HCT116 (cell line): ENCODE results near the gene ALDH1A2. TPM values are rescaled to one million over a fixed set of nuclear protein-coding genes. Genes with fewer than 3 reads are reported as not detected.

Source experiments
- ATAC-seq: fragments of 200-7000 bp; cut with Tn5 transposase; 2 replicates; pipeline ENCODE4 v1.9.1; 2020; ENCODE audit warnings: mild to moderate bottlenecking, moderate library complexity
- BruUV-seq: library from RNA; stranded (reverse); fragments of 400-500 nt; replicated peaks from 2 replicates; lab custom pipeline; 2021; lab: Mats Ljungman, UMichigan
- CTCF ChIA-PET: fragments of 300-600 bp; sonication (Branson Sonifier 250); formaldehyde crosslinking; loops from one replicate; lab custom pipeline; 2021; ENCODE audit warnings: antibody characterized with exemption; lab: Charles Lee
- POLR2A ChIA-PET: fragments of 300-600, 350-600 bp; sonication (Branson Sonifier 250); formaldehyde crosslinking; loops from one replicate; lab custom pipeline; 2021; ENCODE audit warnings: antibody characterized with exemption; lab: Charles Lee
- RAD21 ChIA-PET, 2 experiments: fragments of 300-600 bp; sonication (Branson Sonifier 250); formaldehyde crosslinking; loops; one replicate each; lab custom pipeline; 2023; ENCODE audit warnings: low total read pairs in 2 of 2; ENCODE audit not compliant: uncharacterized antibody in 2 of 2, unreplicated experiment in 2 of 2, low non-redundant PET in 1 of 2; lab: Charles Lee
- DNase-seq: peaks from one replicate; pipeline ENCODE4 v3.0.0-alpha.2; 2010; ENCODE audit warnings: low read depth, low spot score
- H2AFZ ChIP-seq: fragments of 200-600 bp; shearing (Covaris generic), sonication (generic); 2 replicates; pipeline ENCODE4 v1.6.1; 2017; ENCODE audit warnings: low read depth, mixed run types, mixed read lengths, antibody characterized with exemption, low read length; ENCODE audit not compliant: poor library complexity, severe bottlenecking
- H3K27ac ChIP-seq: 2 replicates; pipeline ENCODE4 v1.5.1; 2012; ENCODE audit warnings: low read depth, low read length
- H3K27me3 ChIP-seq: fragments of 200-600 bp; sonication (generic); 2 replicates; pipeline ENCODE4 v1.6.1; 2016; ENCODE audit warnings: mixed run types, low read length, mixed read lengths; ENCODE audit not compliant: insufficient read depth
- H3K36me3 ChIP-seq, 2 experiments: fragments of 200-500 bp in 1 of 2; fragments of 200-600 bp in 1 of 2; sonication (Bioruptor generic) in 1 of 2; sonication (generic) in 1 of 2; 2 replicates each; pipeline versions ENCODE4 v1.5.1 to v1.6.1; 2014 to 2016; ENCODE audit warnings: low read length in 2 of 2, inconsistent platforms in 1 of 2, mixed read lengths in 1 of 2, mixed run types in 1 of 2; ENCODE audit not compliant: insufficient read depth in 2 of 2, control insufficient read depth in 1 of 2
- H3K4me1 ChIP-seq, 2 experiments: fragments of 200-600 bp in 1 of 2; sonication (generic) in 1 of 2; 2 replicates each; pipeline versions ENCODE4 v1.5.1 to v1.6.1; 2012 to 2017; ENCODE audit warnings: low read length in 2 of 2, inconsistent platforms in 1 of 2, mild to moderate bottlenecking in 1 of 2, mixed read lengths in 1 of 2, mixed run types in 1 of 2, moderate library complexity in 1 of 2; ENCODE audit not compliant: insufficient read depth in 2 of 2, control insufficient read depth in 1 of 2
- H3K4me2 ChIP-seq: fragments of 200-600 bp; sonication (generic); 2 replicates; pipeline ENCODE4 v1.6.1; 2017; ENCODE audit warnings: mixed run types, low read length, mixed read lengths
- H3K4me3 ChIP-seq, 2 experiments: fragments of 200-600 bp in 1 of 2; sonication (generic) in 1 of 2; replicated peaks in 1 of 2; 2 replicates each; pipeline ENCODE4 v1.5.1; 2011 to 2016; ENCODE audit warnings: low read length in 2 of 2, control low read depth in 1 of 2, low read depth in 1 of 2, mild to moderate bottlenecking in 1 of 2, mixed read lengths in 1 of 2, mixed run types in 1 of 2
- H3K79me2 ChIP-seq: fragments of 200-600 bp; sonication (generic); 2 replicates; pipeline ENCODE4 v1.6.1; 2017; ENCODE audit warnings: mild to moderate bottlenecking, mixed run types, low read length, moderate library complexity, mixed read lengths; ENCODE audit not compliant: insufficient read depth
- H3K9ac ChIP-seq: fragments of 200-600 bp; sonication (generic); 2 replicates; pipeline ENCODE4 v1.6.1; 2016; ENCODE audit warnings: low read length, mixed read lengths
- H3K9me2 ChIP-seq: fragments of 200-600 bp; sonication (generic), shearing (Covaris generic); 2 replicates; pipeline ENCODE4 v1.6.1; 2017; ENCODE audit warnings: mixed run types, mild to moderate bottlenecking, moderate library complexity; ENCODE audit not compliant: insufficient read depth
- H3K9me3 ChIP-seq, 2 experiments: fragments of 200-500 bp in 1 of 2; fragments of 200-600 bp in 1 of 2; sonication (Bioruptor generic) in 1 of 2; sonication (generic) in 1 of 2; 2 replicates each; pipeline ENCODE4 v1.6.1; 2014 to 2017; ENCODE audit warnings: low read length in 2 of 2, mixed read lengths in 2 of 2, inconsistent platforms in 1 of 2, low read depth in 1 of 2, mild to moderate bottlenecking in 1 of 2, mixed run types in 1 of 2, moderate library complexity in 1 of 2; ENCODE audit not compliant: control insufficient read depth in 1 of 2, insufficient read depth in 1 of 2
- H4K20me1 ChIP-seq: fragments of 200-600 bp; sonication (generic), shearing (Covaris generic); 2 replicates; pipeline ENCODE4 v1.6.1; 2017; ENCODE audit warnings: mixed run types, mild to moderate bottlenecking, moderate library complexity; ENCODE audit not compliant: insufficient read depth
- ATF3 ChIP-seq: IDR thresholded peaks from 2 replicates; pipeline ENCODE4 v1.6.1; 2012
- EGR1 ChIP-seq: IDR thresholded peaks from 2 replicates; pipeline ENCODE4 v1.6.1; 2012; ENCODE audit warnings: low read depth
- EZH2 ChIP-seq: fragments of 200-600 bp; sonication (generic); IDR thresholded peaks from 2 replicates; pipeline ENCODE4 v1.6.1; 2017; ENCODE audit warnings: antibody characterized with exemption, mixed run types
- EZH2phosphoT487 ChIP-seq: fragments of 200-600 bp; IDR thresholded peaks from 2 replicates; pipeline ENCODE4 v1.6.1; 2018; ENCODE audit warnings: antibody characterized with exemption, borderline replicate concordance
- JUND ChIP-seq: IDR thresholded peaks from 2 replicates; pipeline ENCODE4 v1.6.1; 2012
- POLR2A ChIP-seq: IDR thresholded peaks from 2 replicates; pipeline ENCODE4 v1.7.0; 2011; ENCODE audit warnings: borderline replicate concordance; ENCODE audit not compliant: insufficient read depth, insufficient read length; ENCODE audit errors: extremely low read depth
- POLR2AphosphoS5 ChIP-seq: IDR thresholded peaks from 2 replicates; pipeline ENCODE4 v1.6.1; 2011; ENCODE audit warnings: mild to moderate bottlenecking, low read depth, low read length, moderate library complexity
- RAD21 ChIP-seq: IDR thresholded peaks from 2 replicates; pipeline ENCODE4 v1.6.1; 2012; ENCODE audit warnings: low read depth, mild to moderate bottlenecking
- SIN3A ChIP-seq: IDR thresholded peaks from 2 replicates; pipeline ENCODE4 v1.6.1; 2012; ENCODE audit warnings: low read depth
- SP1 ChIP-seq: IDR thresholded peaks from 2 replicates; pipeline ENCODE4 v1.6.1; 2012; ENCODE audit warnings: low read depth
- SRF ChIP-seq: IDR thresholded peaks from 2 replicates; pipeline ENCODE4 v1.6.1; 2012; ENCODE audit warnings: low read depth
- YY1 ChIP-seq: IDR thresholded peaks from 2 replicates; pipeline ENCODE4 v1.6.1; 2011; ENCODE audit warnings: low read length, low read depth, moderate library complexity, mild to moderate bottlenecking; ENCODE audit not compliant: insufficient replicate concordance; ENCODE audit errors: extremely low read depth
- ZBTB33 ChIP-seq: IDR thresholded peaks from 2 replicates; pipeline ENCODE4 v1.6.1; 2011; ENCODE audit warnings: mild to moderate bottlenecking, low read length, moderate library complexity; ENCODE audit not compliant: insufficient replicate concordance; ENCODE audit errors: extremely low read depth
- ZFX ChIP-seq: fragments of 450-650 bp; IDR thresholded peaks from 2 replicates; pipeline ENCODE4 v1.6.1; 2017
- ZNF274 ChIP-seq: fragments of 200-500 bp; sonication (Bioruptor generic); IDR thresholded peaks from 2 replicates; pipeline ENCODE4 v1.6.1; 2014; ENCODE audit warnings: mild to moderate bottlenecking, low read depth, low read length, inconsistent platforms
- intact Hi-C: fragments of 100-400 bp; cut with micrococcal nuclease; formaldehyde crosslinking; loops from 2 replicates; pipeline ENCODE4 v1.10.0; 2022
- total RNA-seq: library from RNA; stranded (reverse); gene quantifications from one replicate; pipeline ENCODE4 v1.2.1, GENCODE V29; 2021; ENCODE audit not compliant: unreplicated experiment

Gene ALDH1A2
- total RNA-seq, 1 experiment from 2014 or later = 1.7 TPM

GRCh38 chr15:58111718-58112104 lies 46.2 kb upstream of the ALDH1A2 start (continued):
- no peak for TF ChIP-seq YY1
- TF ChIP-seq ZFX = no peak
- no peak for TF ChIP-seq ZNF274
- no peak for TF ChIP-seq SP1
- no peak for TF ChIP-seq SRF
- TF ChIP-seq EZH2 = no peak
- no peak for TF ChIP-seq ZBTB33
- no peak for TF ChIP-seq SIN3A
- TF ChIP-seq, all 23 proteins: peak for 0

- H3K9me3 ChIP-seq = no peaks in the 10 kb centered on the region
- no peak overlapping the region for H3K4me2 ChIP-seq
- ChIA-PET RAD21 (no interaction called here), CTCF (no interaction called here), POLR2A (no interaction called here)
- BruUV-seq = no TSS peak
- H3K79me2 ChIP-seq = no peaks in the 10 kb centered on the region
- H3K4me3 ChIP-seq = no peak overlapping the region
- ATAC-seq (no peak), DNase-seq (no peak)
- no peaks in the 10 kb centered on the region for H3K36me3 ChIP-seq
- no peak overlapping the region for H3K9ac ChIP-seq
- no peak overlapping the region for H2AFZ ChIP-seq
- intact Hi-C loops = no loop called here
- H3K27me3 ChIP-seq = peaks cover 8% of the 10 kb centered on the region; the same call in 1 of the 2 replicates
- H3K9me2 ChIP-seq = no peaks in the 10 kb centered on the region
- no peaks in the 10 kb centered on the region for H4K20me1 ChIP-seq
- TF ChIP-seq RAD21 (no peak), ATF3 (no peak), ZBTB33 (no peak), POLR2A (no peak), YY1 (no peak), JUND (no peak), POLR2AphosphoS5 (no peak), ZFX (no peak), SP1 (no peak), EZH2 (no peak), SRF (no peak), EZH2phosphoT487 (no peak), EGR1 (no peak), SIN3A (no peak)
- no peak overlapping the region for H3K27ac ChIP-seq
- H3K4me1 ChIP-seq = no peaks in the 10 kb centered on the region
Measured at GRCh38 chr15:58110999-58111717, 45.6 kb upstream of the ALDH1A2 start.
